MM.1S (cell line): ENCODE data around the gene PORCN.

ENCODE experiments used
- DNase-seq: peaks from one replicate; pipeline ENCODE4 v3.0.0-alpha.2; 2015
- H2AFZ ChIP-seq: fragments of 300-600 bp; sonication (generic); 2 replicates; pipeline ENCODE4 v1.6.0; 2016; ENCODE audit warnings: antibody characterized with exemption, low read length
- H3F3A ChIP-seq: fragments of 300-600 bp; sonication (generic); 2 replicates; pipeline ENCODE4 v1.6.1; 2016; ENCODE audit warnings: mild to moderate bottlenecking, antibody characterized with exemption, low read length, moderate library complexity, mixed read lengths; ENCODE audit not compliant: insufficient read depth
- H3K27ac ChIP-seq: fragments of 300-600 bp; sonication (generic); 2 replicates; pipeline ENCODE4 v1.5.1; 2016; ENCODE audit warnings: mild to moderate bottlenecking, low read length
- H3K27me3 ChIP-seq: fragments of 300-600 bp; sonication (generic); replicated peaks from 2 replicates; pipeline ENCODE4 v1.6.0; 2016; ENCODE audit warnings: low read length; ENCODE audit not compliant: insufficient read depth
- H3K36me3 ChIP-seq: fragments of 300-600 bp; sonication (generic); replicated peaks from 2 replicates; pipeline ENCODE4 v1.6.1; 2016; ENCODE audit warnings: mild to moderate bottlenecking, low read length, mixed read lengths; ENCODE audit not compliant: insufficient read depth
- H3K4me1 ChIP-seq: fragments of 300-600 bp; sonication (generic); 2 replicates; pipeline ENCODE4 v1.6.1; 2016; ENCODE audit warnings: low read length, mixed read lengths
- H3K4me2 ChIP-seq: fragments of 300-600 bp; sonication (generic); 2 replicates; pipeline ENCODE4 v1.6.0; 2016; ENCODE audit warnings: low read depth, low read length
- H3K4me3 ChIP-seq: fragments of 300-600 bp; sonication (generic); 2 replicates; pipeline ENCODE4 v1.5.1; 2016; ENCODE audit warnings: low read length, mixed read lengths
- H3K79me2 ChIP-seq: fragments of 300-600 bp; sonication (generic); 2 replicates; pipeline ENCODE4 v1.6.1; 2016; ENCODE audit warnings: mixed run types, low read length, mixed read lengths
- H3K9ac ChIP-seq: fragments of 300-600 bp; sonication (generic); 2 replicates; pipeline ENCODE4 v1.6.1; 2016; ENCODE audit warnings: low read length, mixed read lengths
- H3K9me2 ChIP-seq: fragments of 300-600 bp; sonication (generic); replicated peaks from 2 replicates; pipeline ENCODE4 v1.6.1; 2016; ENCODE audit warnings: mild to moderate bottlenecking, low read length, mixed read lengths; ENCODE audit not compliant: insufficient read depth
- H3K9me3 ChIP-seq: fragments of 300-600 bp; sonication (generic); replicated peaks from 2 replicates; pipeline ENCODE4 v1.6.1; 2016; ENCODE audit warnings: mild to moderate bottlenecking, low read length, mixed read lengths; ENCODE audit not compliant: insufficient read depth
- H4K20me1 ChIP-seq: fragments of 300-600 bp; sonication (generic); 2 replicates; pipeline ENCODE4 v1.6.1; 2016; ENCODE audit warnings: mild to moderate bottlenecking, low read length, moderate library complexity, mixed read lengths; ENCODE audit not compliant: insufficient read depth
- CTCF ChIP-seq: fragments of 300-600 bp; sonication (generic); IDR thresholded peaks from 2 replicates; pipeline ENCODE4 v1.5.1; 2016; ENCODE audit warnings: antibody characterized with exemption, low read length, mixed read lengths
- EZH2 ChIP-seq: fragments of 300-600 bp; sonication (generic); optimal IDR thresholded peaks from 2 replicates; pipeline ENCODE3; 2017; ENCODE audit warnings: low read depth, mild to moderate bottlenecking, antibody characterized with exemption, low read length, mixed read lengths
- EZH2phosphoT487 ChIP-seq: fragments of 300-600 bp; sonication (generic); IDR thresholded peaks from 2 replicates; pipeline ENCODE4 v1.6.1; 2018; ENCODE audit warnings: antibody characterized with exemption, low read length

PORCN gene

GRCh38 chrX:48520455-48520854 is 11.7 kb downstream of the PORCN start:
- H3K27ac ChIP-seq, result no peak overlapping the region
- no peak overlapping the region for H3K9ac ChIP-seq
- H2AFZ ChIP-seq, result peak overlapping the region; percentile 64; the same call in 1 of the 2 replicates
- no peak for TF ChIP-seq EZH2
- TF ChIP-seq EZH2phosphoT487, result no peak
- no peak for TF ChIP-seq CTCF
- H3K79me2 ChIP-seq, result peaks cover 25% of the 10 kb centered on the region
- no peaks in the 10 kb centered on the region for H4K20me1 ChIP-seq
- H3K27me3 ChIP-seq, result no peaks in the 10 kb centered on the region
- peaks cover 4% of the 10 kb centered on the region for H3F3A ChIP-seq
- H3K4me3 ChIP-seq, result no peak overlapping the region
- H3K9me3 ChIP-seq, result no peaks in the 10 kb centered on the region
- peaks cover 5% of the 10 kb centered on the region; the same call in 1 of the 2 replicates for H3K4me1 ChIP-seq
- H3K9me2 ChIP-seq, result no peaks in the 10 kb centered on the region
- H3K4me2 ChIP-seq, result no peak overlapping the region
- no peaks in the 10 kb centered on the region for H3K36me3 ChIP-seq
- DNase-seq, result no peak

- Histone ChIP-seq H3K36me3 (no peaks in the 10 kb centered on the region), H4K20me1 (no peaks in the 10 kb centered on the region), H3K9ac (peak overlapping the region; percentile 53; the same call in 1 of the 2 replicates), H3F3A (peaks cover 4% of the 10 kb centered on the region), H3K27me3 (no peaks in the 10 kb centered on the region), H2AFZ (peak overlapping the region; percentile 64), H3K4me1 (peaks cover 5% of the 10 kb centered on the region; the same call in 1 of the 2 replicates), H3K9me2 (no peaks in the 10 kb centered on the region), H3K4me2 (peak overlapping the region; percentile 74), H3K79me2 (peaks cover 25% of the 10 kb centered on the region), H3K4me3 (peak overlapping the region; percentile 52), H3K27ac (peak overlapping the region; percentile 64; the same call in 1 of the 2 replicates), H3K9me3 (no peaks in the 10 kb centered on the region)
- TF ChIP-seq EZH2, result no peak
- no peak for TF ChIP-seq CTCF
- TF ChIP-seq EZH2phosphoT487, result no peak
- no peak for DNase-seq
These were observed 12.2 kb downstream of the PORCN start for GRCh38 chrX:48520976-48521352.

GRCh38 chrX:48521353-48522243 is 12.8 kb downstream of the PORCN start, which contains the start of gene EBP:
EBP (plus strand) TSS chrX:48521808; CDS start chrX:48523772, 1,964 bp downstream.
- Histone ChIP-seq H3K4me2 (peak within 1 kb of the TSS; percentile 74), H3K27ac (peak within 1 kb of the TSS; percentile 64; the same call in 1 of the 2 replicates), H2AFZ (peak within 1 kb of the TSS; percentile 64), H3K4me3 (peak within 1 kb of the TSS; percentile 76), H3K9ac (peak within 1 kb of the TSS; percentile 75), H3K27me3 (no peaks in the 10 kb centered on the region), H3K36me3 (no peaks in the 10 kb centered on the region), H3K9me2 (no peaks in the 10 kb centered on the region), H3K4me1 (peaks cover 5% of the 10 kb centered on the region; the same call in 1 of the 2 replicates), H3F3A (peaks cover 4% of the 10 kb centered on the region), H3K9me3 (no peaks in the 10 kb centered on the region), H4K20me1 (no peaks in the 10 kb centered on the region), H3K79me2 (peaks cover 25% of the 10 kb centered on the region)
- no peak for TF ChIP-seq EZH2
- TF ChIP-seq EZH2phosphoT487, result no peak
- no peak for TF ChIP-seq CTCF
- DNase-seq, result peak; percentile 93
